HG02642 (cell line): ENCODE data around the gene EPHX1.
A peak's percentile ranks its signal among the peaks of the same experiment; 100 is the strongest.
"Not testable (repeated sequence)": the region's sequence is repeated elsewhere in the genome, so short reads cannot be mapped to it uniquely, and the experiment has no call there.

Experiments
- ATAC-seq: cut with Tn5 transposase; IDR thresholded peaks from one replicate; pipeline ENCODE4 v1.9.1; 2021; ENCODE audit warnings: mild to moderate bottlenecking; ENCODE audit not compliant: unreplicated experiment, poor library complexity

The EPHX1 gene

GRCh38 chr1:225809842-225810578 is at the start of gene EPHX1:
TSS of gene EPHX1 (plus strand) at chr1:225810124. CDS start at chr1:225828730, 18,606 bp downstream.
- peak; percentile 97 for ATAC-seq

GRCh38 chr1:225760531-225760930 is 49.4 kb upstream of the EPHX1 start:
- no peak for ATAC-seq

- not testable (repeated sequence) for ATAC-seq
Observed at GRCh38 chr1:225761395-225761794, 48.5 kb upstream of the EPHX1 start.

- ATAC-seq: no peak
Observed at GRCh38 chr1:225762002-225762441, 47.9 kb upstream of the EPHX1 start.

- ATAC-seq: no peak
Observed at GRCh38 chr1:225762444-225762843, 47.5 kb upstream of the EPHX1 start.

- no peak for ATAC-seq
Observed at GRCh38 chr1:225763716-225764548, 46.0 kb upstream of the EPHX1 start.

GRCh38 chr1:225765982-225766674 is 43.8 kb upstream of the EPHX1 start:
- ATAC-seq: no peak

- ATAC-seq: no peak
Observed at GRCh38 chr1:225766967-225767633, 42.8 kb upstream of the EPHX1 start.

- ATAC-seq: no peak
Observed at GRCh38 chr1:225767634-225768540, 42.0 kb upstream of the EPHX1 start.

- no peak for ATAC-seq
Observed at GRCh38 chr1:225768662-225769426, 41.1 kb upstream of the EPHX1 start.

GRCh38 chr1:225769687-225770086 is 40.2 kb upstream of the EPHX1 start:
- ATAC-seq: no peak

GRCh38 chr1:225770561-225771248 is 39.2 kb upstream of the EPHX1 start:
- no peak for ATAC-seq

- no peak for ATAC-seq
Observed at GRCh38 chr1:225771661-225772322, 38.1 kb upstream of the EPHX1 start.

GRCh38 chr1:225772323-225772768 is 37.6 kb upstream of the EPHX1 start:
- ATAC-seq: no peak

- ATAC-seq: no peak
Observed at GRCh38 chr1:225772848-225773247, 37.1 kb upstream of the EPHX1 start.

GRCh38 chr1:225774281-225775147 is 35.4 kb upstream of the EPHX1 start:
- ATAC-seq: no peak
